Inferior parietal cortex (tissue), 1 donor: Measurements from ENCODE around the gene HSBP1L1.
"Not testable (repeated sequence)": the region's sequence is repeated elsewhere in the genome, so short reads cannot be mapped to it uniquely, and the experiment has no call there.

ENCODE experiments used
- DNase-seq: peaks from one replicate; pipeline ENCODE4 v3.0.0-alpha.2; 2016; ENCODE audit errors: extremely low spot score

HSBP1L1 gene

GRCh38 chr18:79945118-79946042 is 19.1 kb upstream of the HSBP1L1 start:
- no peak for DNase-seq

DNA sequence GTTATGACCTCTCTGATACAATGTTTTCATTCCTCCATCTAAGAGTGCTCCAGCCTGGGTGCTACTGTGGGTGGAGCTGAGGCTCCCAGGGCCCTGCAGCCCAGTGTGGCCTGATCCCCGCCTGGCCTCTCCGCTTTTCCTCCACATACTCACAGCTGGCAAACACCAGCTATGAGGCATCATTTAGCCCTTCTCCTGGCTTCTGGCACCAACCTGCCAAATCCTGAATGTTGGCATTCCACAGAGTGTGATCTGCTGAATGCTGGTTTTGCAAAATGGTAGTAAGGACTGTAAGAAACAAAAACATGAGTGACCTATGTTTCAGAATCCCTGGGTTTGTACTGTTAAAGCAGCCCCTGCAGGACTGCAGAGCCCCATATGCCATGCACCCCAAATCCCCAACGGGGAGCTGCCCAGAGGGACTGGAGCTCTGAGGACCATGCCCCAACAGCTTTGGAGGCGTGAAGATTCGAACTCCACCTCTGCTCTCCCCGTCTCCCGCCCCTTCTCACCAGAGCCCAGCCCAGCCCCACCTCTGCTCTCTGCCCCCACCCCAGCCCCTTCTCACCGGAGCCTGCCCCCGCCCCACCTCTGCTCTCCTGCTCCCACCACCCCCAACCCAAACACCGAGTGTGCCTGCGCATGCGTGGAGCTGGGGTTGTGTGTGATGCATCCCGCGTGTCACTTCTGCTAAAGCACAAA is 17.2 kb upstream of the HSBP1L1 start:
- DNase-seq, result no peak

DNA sequence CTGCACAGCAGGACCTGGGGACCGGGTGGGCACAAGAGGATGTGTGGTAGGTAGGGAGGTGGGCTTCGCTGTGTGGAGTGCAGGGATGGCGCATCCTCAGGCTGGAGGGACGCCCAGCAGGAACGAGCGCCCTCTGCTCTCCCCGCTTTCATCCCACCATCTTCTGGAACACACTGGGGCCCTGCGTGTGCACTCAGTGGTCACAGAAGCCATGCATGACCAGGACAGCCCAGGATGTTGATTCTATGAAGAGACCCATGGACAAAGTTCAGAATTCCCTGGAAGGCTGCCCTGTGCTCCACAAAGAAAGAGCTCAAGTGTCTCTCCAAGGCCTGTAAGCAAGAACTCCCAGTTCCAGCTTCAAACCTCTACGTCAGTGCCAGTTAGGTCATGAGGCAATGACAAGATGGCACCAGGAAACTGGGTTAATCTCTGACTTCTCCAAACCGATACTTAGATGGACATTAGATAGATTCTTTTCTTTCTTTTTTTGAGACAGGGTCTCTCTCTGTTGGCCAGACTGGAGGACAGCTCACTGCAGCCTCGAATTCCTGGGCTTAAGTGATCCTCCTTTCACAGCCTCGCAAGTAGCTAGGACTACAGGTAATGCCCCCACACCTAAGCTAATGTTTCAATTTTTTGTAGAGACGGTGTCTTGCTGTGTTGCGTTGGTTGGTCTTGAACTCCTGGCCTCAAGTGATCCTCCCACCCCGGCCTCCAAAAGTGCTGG is 16.4 kb upstream of the HSBP1L1 start:
- no peak for DNase-seq

DNA sequence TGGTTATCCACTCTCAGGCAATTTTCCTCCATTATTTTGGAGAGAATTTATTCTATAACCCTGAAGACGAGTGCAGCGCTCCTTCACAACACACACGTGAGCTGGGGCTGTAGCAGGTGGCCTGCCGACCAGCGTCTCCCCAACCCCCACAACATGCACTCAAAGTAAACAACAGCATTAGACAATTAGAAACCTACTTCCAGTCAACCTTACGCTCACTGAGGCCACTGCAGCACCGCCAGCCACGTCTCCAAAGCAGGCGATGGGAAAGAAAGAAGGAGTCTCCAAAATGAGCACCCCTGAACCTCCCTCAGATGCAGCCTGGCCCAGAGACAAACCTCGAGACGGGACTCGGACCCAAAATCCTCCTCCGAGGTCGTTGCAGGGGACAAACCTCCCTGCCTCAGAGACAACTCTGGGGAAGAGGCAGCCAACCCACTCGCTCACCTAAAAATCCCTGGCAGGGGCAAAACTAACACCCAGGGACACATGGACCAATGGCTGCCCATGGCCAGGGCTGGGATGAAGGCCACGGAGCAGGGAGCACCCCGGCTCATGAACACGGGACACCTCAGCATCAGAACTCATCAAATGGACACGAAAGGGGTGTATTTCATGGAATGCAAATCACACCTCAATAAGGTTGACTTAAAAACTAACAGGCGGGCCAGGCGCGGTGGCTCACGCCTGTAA is 15.6 kb upstream of the HSBP1L1 start:
- DNase-seq, result no peak

DNA sequence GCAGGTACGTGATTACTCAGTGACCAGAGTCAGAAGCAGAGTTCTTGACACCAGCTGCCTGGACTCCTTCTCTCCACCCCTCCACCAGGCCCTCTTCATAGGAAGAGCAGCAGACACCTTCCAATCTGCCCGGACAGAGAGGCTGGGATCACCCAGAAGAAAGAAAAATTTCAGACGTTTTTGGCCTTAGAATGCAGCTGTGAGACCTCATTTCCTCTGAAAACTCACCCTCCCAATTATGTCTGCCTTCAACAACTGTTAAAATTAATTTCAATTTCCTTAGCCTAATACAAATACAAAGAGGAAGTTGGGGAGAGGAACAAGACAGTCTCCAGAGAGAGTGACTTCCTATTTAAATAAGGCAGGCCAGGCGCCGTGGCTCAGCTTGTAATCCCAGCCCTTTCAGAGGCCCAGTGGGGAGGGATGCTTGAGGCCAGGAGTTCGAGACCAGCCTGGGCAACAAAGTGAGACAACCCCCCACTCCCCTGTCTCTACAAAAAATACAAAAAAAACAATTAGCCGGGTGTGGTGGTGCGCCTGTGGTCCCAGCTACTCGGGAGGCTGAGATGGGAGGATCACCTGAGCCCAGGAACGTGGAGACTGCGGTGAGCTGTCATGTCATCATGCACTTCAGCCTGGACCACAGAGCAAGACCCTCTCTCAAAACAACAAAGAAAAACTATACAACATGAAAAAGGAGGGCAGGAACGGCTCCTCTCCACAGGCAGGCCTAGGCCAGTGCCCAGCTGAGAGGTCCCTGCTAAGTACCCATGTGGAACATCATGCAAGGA is 14.6 kb upstream of the HSBP1L1 start:
- no peak for DNase-seq

DNA sequence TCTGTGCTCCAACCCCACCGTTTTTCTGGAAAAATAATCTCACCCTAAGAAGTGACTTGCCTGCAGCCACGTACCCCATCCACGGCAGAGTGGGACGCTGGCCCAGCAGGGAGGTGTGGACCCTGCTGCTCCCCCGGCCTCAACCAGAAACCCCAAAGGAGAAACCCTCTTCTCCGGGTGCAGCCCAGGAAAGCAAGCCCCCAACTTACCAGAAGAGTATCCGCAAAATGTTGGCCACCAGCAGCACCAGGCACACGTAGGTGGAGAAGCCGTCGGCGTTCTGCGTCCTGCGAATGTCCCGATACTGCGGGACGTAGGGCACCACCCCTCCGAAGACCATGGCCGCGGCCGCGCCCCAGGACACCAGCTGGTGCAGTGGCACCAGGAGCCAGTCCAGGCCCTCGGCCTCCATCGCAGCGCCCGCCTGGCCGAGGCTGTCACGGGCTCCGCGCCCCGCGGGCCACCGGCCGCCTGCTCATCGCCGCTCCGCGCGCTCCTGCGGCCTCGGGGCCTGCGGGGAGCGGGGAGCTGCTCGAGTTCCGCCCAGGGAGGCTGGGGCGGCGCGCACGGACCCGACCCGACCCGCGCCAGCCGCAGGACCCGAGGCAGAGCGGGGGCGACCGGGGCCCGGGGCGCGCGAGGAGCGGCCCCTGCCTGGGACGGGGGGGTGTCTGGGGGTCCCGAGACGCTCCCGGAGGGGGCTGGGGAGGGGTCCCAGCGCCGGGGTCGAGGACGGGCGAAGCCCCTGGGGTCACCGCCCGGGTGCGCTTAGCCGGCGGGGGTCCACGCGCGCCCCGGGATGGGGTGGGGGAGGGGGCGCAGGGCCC is 13.7 kb upstream of the HSBP1L1 start:
- no peak for DNase-seq

GRCh38 chr18:79951545-79952455 is 12.6 kb upstream of the HSBP1L1 start, which contains the start of gene SLC66A2:
Gene SLC66A2 (minus strand): TSS chr18:79951653. CDS start chr18:79950926, 727 bp downstream.
- peak; percentile 86 for DNase-seq

GRCh38 chr18:79952456-79952995 is 11.9 kb upstream of the HSBP1L1 start:
- DNase-seq, result no peak

GRCh38 chr18:79952996-79953559 is 11.4 kb upstream of the HSBP1L1 start:
- DNase-seq, result no peak

GRCh38 chr18:79953971-79954651 is 10.3 kb upstream of the HSBP1L1 start:
- DNase-seq, result no peak

DNA sequence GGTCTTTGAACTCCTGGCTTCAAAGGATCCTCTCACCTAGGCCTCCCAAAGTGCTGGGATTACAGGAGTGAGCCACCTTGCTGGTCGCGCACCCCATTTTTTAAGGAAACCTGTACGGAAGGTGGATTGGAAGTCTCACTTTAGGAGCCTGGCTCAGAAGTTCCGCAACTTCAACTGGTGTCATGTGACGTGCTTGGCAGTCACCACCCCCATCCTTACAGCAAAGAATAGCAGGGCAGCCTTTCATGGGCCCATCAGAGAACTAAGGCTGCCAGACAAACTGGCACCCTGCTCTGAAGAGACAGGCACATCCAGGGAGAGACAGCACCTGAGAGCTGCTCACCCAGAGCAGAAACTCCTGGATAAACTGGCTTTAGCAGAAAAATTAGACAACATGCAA is 9.7 kb upstream of the HSBP1L1 start:
- DNase-seq, result no peak

GRCh38 chr18:79955302-79956075 is 9.0 kb upstream of the HSBP1L1 start:
- DNase-seq, result no peak

GRCh38 chr18:79956276-79956675 is 8.2 kb upstream of the HSBP1L1 start:
- no peak for DNase-seq

DNA sequence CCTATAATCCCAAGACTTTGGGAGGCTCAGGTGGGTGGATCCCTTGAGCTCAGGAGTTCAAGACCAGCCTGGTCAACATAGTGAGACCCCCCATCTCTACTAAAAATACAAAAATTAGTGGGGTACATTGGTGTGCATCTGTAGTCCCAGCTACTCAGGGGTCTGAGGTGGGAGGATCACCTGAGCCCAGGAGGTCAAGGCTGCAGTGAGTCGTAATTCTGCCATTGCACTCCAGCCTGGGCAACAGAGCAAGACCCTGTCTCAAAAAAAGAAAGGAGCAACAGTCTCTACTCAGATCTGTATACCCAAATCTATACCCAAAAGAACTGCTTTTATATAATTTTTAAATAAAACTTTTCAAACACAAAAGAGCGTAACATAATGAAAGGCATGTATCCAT is 5.5 kb upstream of the HSBP1L1 start:
- no peak for DNase-seq

DNA sequence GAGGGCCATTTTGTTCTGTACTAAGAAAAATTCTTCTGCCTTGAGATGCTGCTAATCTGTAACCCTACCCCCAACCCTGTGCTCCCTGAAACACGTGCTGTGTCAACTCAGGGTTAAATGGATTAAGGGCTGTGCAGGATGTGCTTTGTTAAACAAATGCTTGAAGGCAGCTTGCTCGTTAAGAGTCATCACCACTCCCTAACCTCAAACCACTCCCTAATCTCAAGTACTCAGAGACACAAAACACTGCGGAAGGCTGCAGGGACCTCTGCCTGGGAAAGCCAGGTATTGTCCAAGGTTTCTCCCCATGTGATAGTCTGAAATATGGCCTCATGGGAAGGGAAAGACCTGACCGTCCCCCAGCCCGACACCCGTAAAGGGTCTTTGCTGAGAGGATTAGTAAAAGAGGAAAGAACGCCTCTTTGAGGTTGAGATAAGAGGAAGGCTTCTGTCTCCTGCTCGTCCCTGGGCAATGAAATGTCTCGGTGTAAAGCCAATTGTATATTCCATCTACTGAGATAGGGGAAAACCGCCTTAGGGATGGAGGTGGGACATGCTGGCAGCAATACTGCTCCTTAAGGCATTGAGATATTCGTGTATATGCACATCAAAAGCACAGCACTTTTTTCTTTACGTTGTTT is 4.2 kb upstream of the HSBP1L1 start:
- DNase-seq, result not testable (repeated sequence)

GRCh38 chr18:79960921-79961526 is 3.4 kb upstream of the HSBP1L1 start:
- DNase-seq, result no peak
